Measurements from ENCODE around the gene PHC2.
"Not testable (repeated sequence)": the region's sequence is repeated elsewhere in the genome, so short reads cannot be mapped to it uniquely, and the experiment has no call there.

The PHC2 gene

DNA sequence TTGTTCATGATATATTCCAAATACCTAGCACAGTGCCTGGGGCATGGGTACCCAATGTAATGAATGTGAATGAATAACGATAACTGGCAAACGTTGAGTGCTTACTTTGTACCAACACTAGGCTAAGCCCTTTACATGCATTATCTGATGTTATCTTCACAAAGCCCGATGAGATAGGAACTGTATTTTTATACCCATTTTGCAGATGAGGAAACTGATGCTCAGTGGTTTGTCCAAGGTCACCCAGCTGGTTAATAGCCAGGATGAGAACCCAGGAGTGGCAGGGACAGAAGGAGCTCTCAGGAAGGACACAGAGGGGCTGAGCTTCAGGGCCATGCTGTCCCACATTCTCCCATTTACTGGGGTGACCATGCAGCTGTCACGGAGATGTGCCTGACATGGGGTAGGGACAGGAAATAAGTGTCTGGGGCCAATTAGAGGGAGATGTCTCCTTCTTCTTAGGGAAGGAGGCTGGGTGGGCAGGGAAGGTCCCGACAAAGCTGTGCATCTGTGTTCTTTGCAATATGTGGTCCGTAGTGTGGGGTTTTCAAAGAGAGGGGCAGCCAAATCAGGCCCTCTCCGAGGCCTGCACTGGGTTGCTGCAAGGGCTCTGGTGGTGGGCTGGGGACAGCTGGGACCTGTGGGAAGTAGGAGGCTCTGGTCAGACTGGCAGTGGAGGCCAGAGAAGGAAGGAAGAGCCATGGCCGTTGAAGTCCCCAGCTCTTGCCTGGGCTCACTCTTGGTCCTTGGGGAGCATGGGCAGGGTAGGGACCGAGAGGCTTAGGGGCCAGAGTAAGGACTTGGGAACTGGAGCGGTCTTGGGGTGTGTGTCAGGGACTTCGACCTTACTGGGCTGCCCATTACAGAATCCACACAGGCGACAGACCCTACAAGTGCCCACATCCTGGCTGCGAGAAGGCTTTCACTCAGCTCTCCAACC lies 136.6 kb downstream of the PHC2 start:
- TF ChIP-seq, protein P1, sequence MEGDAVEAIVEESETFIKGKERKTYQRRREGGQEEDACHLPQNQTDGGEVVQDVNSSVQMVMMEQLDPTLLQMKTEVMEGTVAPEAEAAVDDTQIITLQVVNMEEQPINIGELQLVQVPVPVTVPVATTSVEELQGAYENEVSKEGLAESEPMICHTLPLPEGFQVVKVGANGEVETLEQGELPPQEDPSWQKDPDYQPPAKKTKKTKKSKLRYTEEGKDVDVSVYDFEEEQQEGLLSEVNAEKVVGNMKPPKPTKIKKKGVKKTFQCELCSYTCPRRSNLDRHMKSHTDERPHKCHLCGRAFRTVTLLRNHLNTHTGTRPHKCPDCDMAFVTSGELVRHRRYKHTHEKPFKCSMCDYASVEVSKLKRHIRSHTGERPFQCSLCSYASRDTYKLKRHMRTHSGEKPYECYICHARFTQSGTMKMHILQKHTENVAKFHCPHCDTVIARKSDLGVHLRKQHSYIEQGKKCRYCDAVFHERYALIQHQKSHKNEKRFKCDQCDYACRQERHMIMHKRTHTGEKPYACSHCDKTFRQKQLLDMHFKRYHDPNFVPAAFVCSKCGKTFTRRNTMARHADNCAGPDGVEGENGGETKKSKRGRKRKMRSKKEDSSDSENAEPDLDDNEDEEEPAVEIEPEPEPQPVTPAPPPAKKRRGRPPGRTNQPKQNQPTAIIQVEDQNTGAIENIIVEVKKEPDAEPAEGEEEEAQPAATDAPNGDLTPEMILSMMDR (conservative IDR thresholded peaks at IDR 0.05; ENCODE audit: low read depth, low read length): no peak
- no peaks in the 10 kb centered on the region for H3K27me3 ChIP-seq (ENCODE audit: insufficient read depth, low read depth)
- no peak overlapping the region for H3K4me3 ChIP-seq (IDR thresholded peaks at IDR 0.05; ENCODE audit: insufficient read depth, low read depth, low read length)
- H3K36me3 ChIP-seq (ENCODE audit: insufficient read depth): no peaks in the 10 kb centered on the region
- no peak overlapping the region for H2AFZ ChIP-seq (ENCODE audit: low read depth)
- no peak overlapping the region for H3K9ac ChIP-seq
- peaks cover 3% of the 10 kb centered on the region for H3K4me1 ChIP-seq (ENCODE audit: low read depth, poor library complexity, severe bottlenecking)
- H3K79me2 ChIP-seq (ENCODE audit: insufficient read depth, low read depth): no peaks in the 10 kb centered on the region
- H3K27ac ChIP-seq: no peak overlapping the region
- H4K20me1 ChIP-seq (ENCODE audit: insufficient read depth): no peaks in the 10 kb centered on the region
- H3K4me2 ChIP-seq: no peak overlapping the region

DNA sequence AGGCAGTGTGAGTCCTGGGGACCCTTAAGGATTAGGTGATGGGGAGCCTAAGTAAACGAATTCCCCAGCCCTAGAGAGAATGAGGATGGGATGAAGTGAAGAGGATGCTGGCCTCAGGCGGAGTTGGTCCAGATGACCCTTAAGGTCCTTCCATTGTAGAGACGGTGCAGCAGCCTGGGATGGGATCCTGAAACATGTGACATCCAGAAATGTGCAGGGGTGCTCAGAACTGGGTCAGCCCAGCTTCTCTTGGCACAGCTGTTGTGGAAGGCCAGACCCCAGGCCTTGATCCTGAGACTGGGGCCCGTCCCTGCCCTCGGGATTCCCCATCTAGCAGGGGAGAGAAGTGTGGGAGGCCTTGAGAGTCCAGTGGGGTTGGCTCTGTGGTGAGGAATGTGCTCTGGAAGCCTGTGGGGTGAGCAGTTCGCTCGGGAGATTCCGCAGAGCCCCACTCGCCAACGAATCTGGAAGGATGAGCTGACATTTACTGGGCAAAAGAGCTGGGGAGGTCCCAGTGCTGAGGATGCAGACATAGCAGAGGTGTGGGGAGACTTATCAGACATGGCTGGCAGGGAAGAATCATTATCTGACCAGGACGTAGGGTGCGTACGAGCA lies 138.1 kb downstream of the PHC2 start:
- no peak overlapping the region for H2AFZ ChIP-seq (ENCODE audit: low read depth)
- peaks cover 3% of the 10 kb centered on the region for H3K4me1 ChIP-seq (ENCODE audit: low read depth, poor library complexity, severe bottlenecking)
- H3K36me3 ChIP-seq (ENCODE audit: insufficient read depth): no peaks in the 10 kb centered on the region
- no peak overlapping the region for H3K27ac ChIP-seq
- no peak overlapping the region for H3K9ac ChIP-seq
- no peaks in the 10 kb centered on the region for H3K79me2 ChIP-seq (ENCODE audit: insufficient read depth, low read depth)
- TF ChIP-seq, protein P1 (conservative IDR thresholded peaks at IDR 0.05; ENCODE audit: low read depth, low read length): no peak
- no peak overlapping the region for H3K4me2 ChIP-seq
- H3K27me3 ChIP-seq (ENCODE audit: insufficient read depth, low read depth): no peaks in the 10 kb centered on the region
- no peak overlapping the region for H3K4me3 ChIP-seq (IDR thresholded peaks at IDR 0.05; ENCODE audit: insufficient read depth, low read depth, low read length)
- H4K20me1 ChIP-seq (ENCODE audit: insufficient read depth): no peaks in the 10 kb centered on the region

DNA sequence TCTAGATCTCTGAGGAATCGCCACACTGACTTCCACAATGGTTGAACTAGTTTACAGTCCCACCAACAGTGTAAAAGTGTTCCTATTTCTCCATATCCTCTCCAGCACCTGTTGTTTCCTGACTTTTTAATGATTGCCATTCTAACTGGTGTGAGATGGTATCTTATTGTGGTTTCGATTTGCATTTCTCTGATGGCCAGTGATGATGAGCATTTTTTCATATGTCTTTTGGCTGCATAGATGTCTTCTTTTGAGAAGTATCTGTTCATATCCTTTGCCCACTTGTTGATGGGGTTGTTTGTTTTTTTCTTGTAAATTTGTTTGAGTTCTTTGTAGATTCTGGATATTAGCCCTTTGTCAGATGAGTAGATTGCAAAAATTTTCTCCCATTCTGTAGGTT lies 140.3 kb downstream of the PHC2 start:
- H3K4me2 ChIP-seq: not testable (repeated sequence)

DNA sequence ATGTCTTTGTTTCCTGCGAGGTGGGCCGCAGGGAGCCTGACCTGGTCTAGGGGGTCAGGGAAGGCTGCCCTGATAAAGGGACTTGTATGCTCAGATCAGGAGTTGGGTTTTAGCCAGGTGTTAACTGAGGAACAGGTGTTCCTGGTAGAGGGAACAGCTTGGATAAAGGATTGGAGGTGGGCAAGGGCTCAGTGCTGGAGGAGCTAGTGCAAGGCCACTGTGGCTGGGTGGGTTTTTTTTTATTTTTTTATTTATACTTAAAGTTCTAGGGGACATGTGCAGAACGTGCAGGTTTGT lies 141.1 kb downstream of the PHC2 start:
- Histone ChIP-seq H3K79me2 (ENCODE audit: insufficient read depth, low read depth) (no peaks in the 10 kb centered on the region), H2AFZ (ENCODE audit: low read depth) (no peak overlapping the region), H3K27me3 (ENCODE audit: insufficient read depth, low read depth) (no peaks in the 10 kb centered on the region), H3K4me1 (ENCODE audit: low read depth, poor library complexity, severe bottlenecking) (no peaks in the 10 kb centered on the region), H4K20me1 (ENCODE audit: insufficient read depth) (no peaks in the 10 kb centered on the region), H3K27ac (no peak overlapping the region), H3K9ac (no peak overlapping the region), H3K4me3 (IDR thresholded peaks at IDR 0.05; ENCODE audit: insufficient read depth, low read depth, low read length) (no peak overlapping the region), H3K36me3 (ENCODE audit: insufficient read depth) (no peaks in the 10 kb centered on the region), H3K4me2 (no peak overlapping the region)
- TF ChIP-seq, protein P1 (conservative IDR thresholded peaks at IDR 0.05; ENCODE audit: low read depth, low read length): no peak

More for the DNA sequence above, 140.3 kb downstream of the PHC2 start:
- H4K20me1 ChIP-seq (ENCODE audit: insufficient read depth); H2AFZ ChIP-seq (ENCODE audit: low read depth); H3K4me3 ChIP-seq (IDR thresholded peaks at IDR 0.05; ENCODE audit: insufficient read depth, low read depth, low read length); H3K36me3 ChIP-seq (ENCODE audit: insufficient read depth); H3K9ac ChIP-seq; H3K27me3 ChIP-seq (ENCODE audit: insufficient read depth, low read depth); H3K27ac ChIP-seq; H3K79me2 ChIP-seq (ENCODE audit: insufficient read depth, low read depth); H3K4me1 ChIP-seq (ENCODE audit: low read depth, poor library complexity, severe bottlenecking): not testable (repeated sequence)

All from KMS-11 (cell line).